Adrenal gland (tissue), 5 donors: ENCODE measurements around the gene CCDC148.

Source experiments
- CTCF ChIP-seq, 6 experiments: fragments of 450-650 bp in 4 of 6; fragments of 200-600 bp in 2 of 6; sonication (generic) in 1 of 6; IDR thresholded peaks; 1 replicate in 5 of 6; 2 replicates in 1 of 6; pipeline versions ENCODE4 v1.5.1 to v1.8.0; 2016 to 2021; ENCODE audit warnings: antibody characterized with exemption in 6 of 6, mild to moderate bottlenecking in 2 of 6, moderate library complexity in 1 of 6
- POLR2A ChIP-seq, 2 donors: fragments of 450-650 bp; IDR thresholded peaks; one replicate each; pipeline ENCODE4 v1.6.1; 2017; ENCODE audit warnings: antibody characterized with exemption in 2 of 2, mild to moderate bottlenecking in 2 of 2, moderate library complexity in 1 of 2
- donor health status: DM: no; HTN: no; CAD: no.

GRCh38 chr2:158381205-158381604 lies 75.3 kb downstream of the CCDC148 start:
- no peak for TF ChIP-seq CTCF (IDR thresholded peaks at IDR 0.05)
- TF ChIP-seq POLR2A (IDR thresholded peaks at IDR 0.05): no peak
